Gastroesophageal sphincter (tissue), 4 donors: Measurements from ENCODE around the gene MAP4K1. TPM values are rescaled to one million over a fixed set of nuclear protein-coding genes. Genes with fewer than 3 reads are reported as not detected.
"Not testable (repeated sequence)": the region's sequence is repeated elsewhere in the genome, so short reads cannot be mapped to it uniquely, and the experiment has no call there.

Source experiments
- ATAC-seq: fragments of 150-250 bp; one replicate; pipeline ENCODE4 v1.9.1; 2016; ENCODE audit warnings: mild to moderate bottlenecking, moderate library complexity
- H3K27ac ChIP-seq, 4 donors: fragments of 200-600 bp; sonication (generic) in 3 of 4; 1 replicate in 3 of 4; 2 replicates in 1 of 4; pipeline ENCODE4 v1.5.1; 2016 to 2019
- H3K27me3 ChIP-seq: fragments of 200-600 bp; sonication (generic); one replicate; pipeline ENCODE4 v1.5.1; 2019
- H3K36me3 ChIP-seq, 2 donors: fragments of 200-600 bp; sonication (generic); one replicate each; pipeline ENCODE4 v1.5.1; 2019; ENCODE audit warnings: control low read depth in 1 of 2
- H3K4me1 ChIP-seq, 3 donors: fragments of 200-600 bp; sonication (generic); 1 replicate in 2 of 3; 2 replicates in 1 of 3; pipeline ENCODE4 v1.5.1; 2016 to 2019; ENCODE audit warnings: control low read depth in 2 of 3
- H3K4me3 ChIP-seq, 2 donors: fragments of 200-600 bp; sonication (generic); one replicate each; pipeline ENCODE4 v1.5.1; 2019; ENCODE audit warnings: mild to moderate bottlenecking in 1 of 2, moderate library complexity in 1 of 2
- H3K9me3 ChIP-seq, 3 donors: fragments of 200-600 bp; sonication (generic); one replicate each; pipeline ENCODE4 v1.5.1; 2017 to 2019; ENCODE audit warnings: control low read depth in 2 of 3
- EP300 ChIP-seq: sonication (generic); formaldehyde crosslinking; IDR thresholded peaks from one replicate; pipeline ENCODE4 v1.6.1; 2017; ENCODE audit warnings: antibody characterized with exemption, mild to moderate bottlenecking
- POLR2A ChIP-seq, 2 donors: fragments of 450-650 bp; IDR thresholded peaks; one replicate each; pipeline ENCODE4 v1.6.1; 2017; ENCODE audit warnings: antibody characterized with exemption in 2 of 2, mild to moderate bottlenecking in 2 of 2, moderate library complexity in 1 of 2
- POLR2AphosphoS5 ChIP-seq: sonication (generic); formaldehyde crosslinking; IDR thresholded peaks from one replicate; pipeline ENCODE4 v1.6.1; 2017; ENCODE audit warnings: antibody characterized with exemption
- WGBS, 2 donors: methylation state at CpG; one replicate each; pipeline ENCODE4 v1.1.5; 2018; ENCODE audit warnings: low coverage in 1 of 2; 5-methylcytosine and 5-hydroxymethylcytosine counted together
- total RNA-seq, 4 donors: library from RNA; depleted of rRNA; stranded (reverse); fragments of >200 nt; gene quantifications; one replicate each; pipeline ENCODE4 v1.1.0, GENCODE V29; 2016
- TF ChIP-seq, protein P1 (sequence below), 4 experiments: fragments of 200-600 bp in 2 of 4; fragments of 450-650 bp in 2 of 4; sonication (generic) in 1 of 4; IDR thresholded peaks; one replicate each; pipeline ENCODE4 v1.5.1; 2017 to 2019; ENCODE audit warnings: antibody characterized with exemption in 4 of 4, mild to moderate bottlenecking in 2 of 4, moderate library complexity in 2 of 4

The MAP4K1 gene
- total RNA-seq, 4 donors from 2014 or later = 0.62 to 16.1 (median 3.1) TPM

DNA sequence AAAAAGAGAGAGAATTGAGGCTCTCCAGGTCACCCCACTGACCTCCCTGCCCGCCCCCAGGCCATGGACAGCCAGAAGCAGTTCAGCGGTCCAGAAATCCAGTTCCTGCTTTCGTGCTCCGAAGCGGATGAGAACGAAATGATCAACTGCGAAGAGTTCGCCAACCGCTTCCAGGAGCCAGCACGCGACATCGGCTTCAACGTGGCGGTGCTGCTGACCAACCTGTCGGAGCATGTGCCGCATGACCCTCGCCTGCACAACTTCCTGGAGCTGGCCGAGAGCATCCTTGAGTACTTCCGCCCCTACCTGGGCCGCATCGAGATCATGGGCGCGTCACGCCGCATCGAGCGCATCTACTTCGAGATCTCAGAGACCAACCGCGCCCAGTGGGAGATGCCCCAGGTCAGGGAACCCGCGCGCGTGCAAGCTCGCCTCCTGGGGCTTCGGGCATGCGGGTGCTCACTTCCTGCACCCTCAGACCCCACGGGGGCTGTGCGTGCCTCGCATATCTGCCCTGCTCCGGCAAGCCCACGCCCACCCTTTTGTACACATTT lies 56.6 kb downstream of the MAP4K1 start:
- WGBS, 2 donors = 97% methylated on average over 7 of the region's 42 CpGs; no CpG with 5 or more reads in 1 of the 2 donors
- Histone ChIP-seq H3K4me1 (peaks cover 0 to 5% (median 0%) of the 10 kb centered on the region in 3 donors), H3K9me3 (peaks cover 0 to 9% (median 0%) of the 10 kb centered on the region in 3 donors), H3K27ac (no peak overlapping the region), H3K27me3 (peaks cover 54% of the 10 kb centered on the region), H3K4me3 (no peak overlapping the region), H3K36me3 (no peaks in the 10 kb centered on the region)
- no peak for ATAC-seq
- TF ChIP-seq EP300 = no peak
- TF ChIP-seq POLR2AphosphoS5 = no peak
- no peak for TF ChIP-seq POLR2A (IDR thresholded peaks at IDR 0.05)

DNA sequence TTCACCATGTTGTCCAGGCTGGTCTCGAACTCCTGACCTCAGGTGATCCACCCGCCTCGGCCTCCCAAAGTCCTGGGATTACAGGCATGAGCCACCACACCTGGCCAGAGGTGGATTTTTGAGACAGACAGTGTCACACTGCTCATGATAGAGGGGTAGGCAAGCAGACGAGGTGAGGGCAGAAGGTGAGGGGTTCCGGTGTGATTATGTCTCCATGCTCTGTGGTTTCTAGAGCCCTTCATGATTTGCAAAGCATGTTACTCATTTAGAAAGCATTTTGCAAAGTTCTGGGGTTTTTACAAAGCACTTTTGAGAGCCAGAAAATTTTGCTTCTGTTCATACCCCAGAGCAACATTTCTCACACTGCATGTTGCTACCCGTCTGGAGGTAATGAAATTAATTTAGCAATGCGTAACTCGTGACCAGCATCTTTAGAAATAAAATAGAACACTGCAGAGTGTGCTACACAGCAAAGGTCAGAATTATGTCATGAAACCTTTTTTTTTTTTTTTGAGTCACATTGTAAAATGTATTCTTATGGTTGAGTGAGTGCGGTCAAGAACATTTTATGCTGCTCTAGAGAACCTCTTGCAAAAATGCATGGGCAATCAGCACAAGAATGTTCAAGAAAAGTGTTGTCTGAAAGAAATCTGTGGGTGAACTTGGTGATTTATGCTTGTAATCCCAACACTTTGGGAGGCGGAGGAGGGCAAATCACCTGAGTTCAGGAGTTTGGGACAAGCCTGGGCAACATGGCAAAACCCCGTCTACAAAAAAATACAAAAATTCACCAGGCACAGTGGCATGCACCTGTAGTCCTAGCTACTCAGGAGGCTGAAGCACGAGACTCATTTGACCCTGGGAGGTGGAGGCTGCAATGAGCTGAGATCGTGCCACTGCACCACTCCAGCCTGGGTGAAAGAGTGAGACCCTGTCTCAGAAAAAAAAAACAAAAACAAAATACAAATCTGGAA lies 58.0 kb downstream of the MAP4K1 start:
- 65 to 72% methylated on average over 7 of the region's 13 CpGs for WGBS, 2 donors
- Histone ChIP-seq H3K9me3 (peaks cover 0 to 9% (median 0%) of the 10 kb centered on the region in 3 donors), H3K27ac (no peak overlapping the region), H3K4me3 (no peak overlapping the region), H3K27me3 (peaks cover 41% of the 10 kb centered on the region), H3K4me1 (no peaks in the 10 kb centered on the region), H3K36me3 (no peaks in the 10 kb centered on the region)
- no peak for TF ChIP-seq POLR2AphosphoS5
- TF ChIP-seq, protein P1, sequence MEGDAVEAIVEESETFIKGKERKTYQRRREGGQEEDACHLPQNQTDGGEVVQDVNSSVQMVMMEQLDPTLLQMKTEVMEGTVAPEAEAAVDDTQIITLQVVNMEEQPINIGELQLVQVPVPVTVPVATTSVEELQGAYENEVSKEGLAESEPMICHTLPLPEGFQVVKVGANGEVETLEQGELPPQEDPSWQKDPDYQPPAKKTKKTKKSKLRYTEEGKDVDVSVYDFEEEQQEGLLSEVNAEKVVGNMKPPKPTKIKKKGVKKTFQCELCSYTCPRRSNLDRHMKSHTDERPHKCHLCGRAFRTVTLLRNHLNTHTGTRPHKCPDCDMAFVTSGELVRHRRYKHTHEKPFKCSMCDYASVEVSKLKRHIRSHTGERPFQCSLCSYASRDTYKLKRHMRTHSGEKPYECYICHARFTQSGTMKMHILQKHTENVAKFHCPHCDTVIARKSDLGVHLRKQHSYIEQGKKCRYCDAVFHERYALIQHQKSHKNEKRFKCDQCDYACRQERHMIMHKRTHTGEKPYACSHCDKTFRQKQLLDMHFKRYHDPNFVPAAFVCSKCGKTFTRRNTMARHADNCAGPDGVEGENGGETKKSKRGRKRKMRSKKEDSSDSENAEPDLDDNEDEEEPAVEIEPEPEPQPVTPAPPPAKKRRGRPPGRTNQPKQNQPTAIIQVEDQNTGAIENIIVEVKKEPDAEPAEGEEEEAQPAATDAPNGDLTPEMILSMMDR (IDR thresholded peaks at IDR 0.05) = no peak
- no peak for TF ChIP-seq POLR2A (IDR thresholded peaks at IDR 0.05)
- no peak for TF ChIP-seq EP300
- no peak for ATAC-seq

DNA sequence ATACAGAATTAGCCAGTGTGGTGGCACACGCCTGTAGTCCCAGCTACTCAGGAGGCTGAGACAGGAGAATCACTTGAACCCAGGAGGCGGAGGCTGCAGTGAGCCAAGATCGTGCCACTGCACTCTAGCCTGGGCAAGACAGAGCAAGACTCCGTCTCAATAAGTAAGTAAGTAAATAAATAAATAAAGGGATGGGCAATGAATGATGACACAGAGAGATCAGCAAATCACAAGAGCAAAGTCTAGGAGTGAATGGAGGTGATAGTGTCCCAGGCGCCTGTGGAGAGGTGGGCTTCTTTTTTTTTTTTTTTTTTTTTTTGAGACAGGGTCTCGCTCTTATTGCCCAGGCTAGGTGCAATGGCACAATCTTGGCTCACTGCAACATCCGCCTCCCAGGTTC lies 58.8 kb downstream of the MAP4K1 start:
- not testable (repeated sequence) for ATAC-seq, H3K4me1 ChIP-seq, H3K9me3 ChIP-seq, H3K36me3 ChIP-seq, H3K27ac ChIP-seq, H3K4me3 ChIP-seq
- H3K27me3 ChIP-seq = peaks cover 40% of the 10 kb centered on the region
- WGBS, 2 donors = 82 to 91% methylated on average over 4 to 7 of the region's 7 CpGs

DNA sequence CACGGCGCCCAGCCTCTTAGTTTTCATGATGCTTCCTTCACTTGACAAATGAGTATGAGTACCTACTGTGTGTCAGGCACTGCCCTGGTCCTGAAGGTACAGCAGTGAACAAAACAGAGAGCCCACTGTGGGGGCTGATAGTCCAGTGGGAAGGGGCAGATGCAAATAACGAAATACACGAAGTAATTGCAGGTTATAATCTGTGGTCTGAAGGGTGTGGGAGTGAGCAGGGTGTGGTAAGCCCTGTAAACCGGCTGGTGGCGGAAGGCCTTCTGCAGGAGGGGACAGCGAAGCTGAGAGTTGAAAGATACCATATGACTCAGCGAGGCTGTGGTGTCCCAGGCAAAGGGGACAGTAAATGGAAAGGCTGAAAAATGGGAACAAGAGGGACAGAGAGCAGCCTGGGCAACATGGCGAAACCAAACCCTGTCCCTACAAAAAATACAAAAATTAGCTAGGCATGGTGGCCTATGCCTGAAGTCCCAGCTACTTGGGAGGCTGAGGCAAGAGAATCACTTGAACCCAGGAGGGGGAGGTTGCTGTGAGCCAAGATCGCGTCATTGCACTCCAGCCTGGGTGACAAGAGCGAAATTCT lies 60.5 kb downstream of the MAP4K1 start:
- no peak overlapping the region for H3K27ac ChIP-seq
- no peak for ATAC-seq
- no peak for TF ChIP-seq EP300
- TF ChIP-seq, protein P1 (IDR thresholded peaks at IDR 0.05) = no peak
- no peak for TF ChIP-seq POLR2A (IDR thresholded peaks at IDR 0.05)
- no peak for TF ChIP-seq POLR2AphosphoS5
- H3K9me3 ChIP-seq = peaks cover 0 to 9% (median 0%) of the 10 kb centered on the region in 3 donors
- H3K27me3 ChIP-seq = peaks cover 39% of the 10 kb centered on the region
- H3K4me3 ChIP-seq = no peak overlapping the region
- H3K4me1 ChIP-seq = no peaks in the 10 kb centered on the region
- 68 to 84% methylated on average over 7 to 12 of the region's 12 CpGs for WGBS, 2 donors
- H3K36me3 ChIP-seq = no peaks in the 10 kb centered on the region

DNA sequence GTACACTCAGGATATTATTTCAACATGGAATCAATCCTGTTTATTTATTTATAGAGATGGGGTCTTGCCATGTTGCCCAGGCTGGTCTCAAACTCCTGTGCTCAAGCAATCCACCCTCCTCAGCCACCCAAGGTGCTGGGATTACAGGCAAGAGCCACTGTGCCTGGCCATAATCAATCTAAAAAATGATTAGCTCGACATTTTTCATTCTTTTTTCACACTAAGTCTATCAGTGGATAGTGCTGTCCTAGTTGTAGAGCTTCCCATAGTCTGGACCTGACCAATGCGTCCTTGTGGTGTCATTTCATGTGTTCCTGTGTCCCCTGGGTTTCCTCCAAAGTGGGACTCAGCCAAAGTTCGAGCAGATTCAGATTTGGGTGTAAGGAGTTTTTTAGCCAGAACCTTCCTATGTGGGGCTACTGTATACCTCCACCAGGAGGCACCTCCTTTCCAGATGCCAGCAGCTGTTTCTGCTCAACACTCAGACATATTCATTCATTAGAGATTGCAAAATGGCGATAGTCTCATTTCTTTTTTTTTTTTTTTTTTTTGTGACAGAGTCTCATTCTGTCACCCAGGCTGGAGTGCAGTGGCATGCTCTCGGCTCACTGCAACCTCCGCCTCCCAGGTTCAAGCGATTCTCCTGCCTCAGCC lies 61.1 kb downstream of the MAP4K1 start:
- H3K36me3 ChIP-seq = no peaks in the 10 kb centered on the region
- H3K27ac ChIP-seq = no peak overlapping the region
- peaks cover 40% of the 10 kb centered on the region for H3K27me3 ChIP-seq
- WGBS, 2 donors = 26 to 86% methylated on average over 1 to 4 of the region's 7 CpGs
- H3K4me1 ChIP-seq = no peaks in the 10 kb centered on the region
- H3K4me3 ChIP-seq = no peak overlapping the region
- H3K9me3 ChIP-seq = peaks cover 0 to 9% (median 0%) of the 10 kb centered on the region in 3 donors
- no peak for ATAC-seq
- TF ChIP-seq EP300 (no peak), POLR2A (IDR thresholded peaks at IDR 0.05) (no peak), POLR2AphosphoS5 (no peak)
- TF ChIP-seq, protein P1 (IDR thresholded peaks at IDR 0.05) = no peak
